Stimulated activated CD4-positive, alpha-beta T cell treated with anti-CD3 and anti-CD28 coated beads, Interleukin-1b, Interleukin-23, amount 100 ng/mL, for 48 hours (primary cell): Measurements from ENCODE around the gene SDHAF2.
"Not testable (repeated sequence)": the region's sequence is repeated elsewhere in the genome, so short reads cannot be mapped to it uniquely, and the experiment has no call there.

ENCODE experiments used
- DNase-seq: peaks from one replicate; pipeline ENCODE4 v3.0.0-alpha.2; 2020

SDHAF2 gene

GRCh38 chr11:61479360-61480058, 49.6 kb downstream of the SDHAF2 start:
- not testable (repeated sequence) for DNase-seq

GRCh38 chr11:61480261-61480993, 50.5 kb downstream of the SDHAF2 start:
- no peak for DNase-seq

- DNase-seq, result no peak
Observed at GRCh38 chr11:61480994-61481335, 51.0 kb downstream of the SDHAF2 start.

- DNase-seq, result no peak
Observed at GRCh38 chr11:61481806-61482205, 51.9 kb downstream of the SDHAF2 start.

- peak; percentile 37 for DNase-seq
Observed at GRCh38 chr11:61482513-61482912, 52.6 kb downstream of the SDHAF2 start.

DNA sequence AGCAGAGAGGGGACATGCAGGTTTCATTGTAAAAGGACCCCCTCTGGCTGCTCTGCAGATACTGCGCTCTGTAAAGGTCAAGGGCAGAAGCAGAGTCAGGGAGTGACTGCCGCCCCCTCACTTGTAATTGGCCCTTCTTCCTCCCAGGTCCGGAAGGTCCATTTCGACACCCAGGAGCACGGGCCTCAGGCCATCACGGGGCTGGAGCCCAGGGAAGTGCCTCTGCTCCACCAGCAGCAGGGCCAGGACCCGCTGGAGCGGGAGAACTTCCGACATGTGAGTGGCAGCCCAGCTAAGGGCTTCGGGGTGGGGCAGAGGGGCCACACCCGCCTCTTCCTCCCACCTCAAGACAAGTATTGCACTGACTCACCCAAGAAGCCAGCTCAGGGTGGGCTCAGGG, 54.6 kb downstream of the SDHAF2 start:
- DNase-seq, result no peak

- no peak for DNase-seq
Observed at GRCh38 chr11:61485080-61485479, 55.2 kb downstream of the SDHAF2 start.

- no peak for DNase-seq
Observed at GRCh38 chr11:61486011-61486620, 56.2 kb downstream of the SDHAF2 start.

- no peak for DNase-seq
Observed at GRCh38 chr11:61486779-61487178, 56.9 kb downstream of the SDHAF2 start.

DNA sequence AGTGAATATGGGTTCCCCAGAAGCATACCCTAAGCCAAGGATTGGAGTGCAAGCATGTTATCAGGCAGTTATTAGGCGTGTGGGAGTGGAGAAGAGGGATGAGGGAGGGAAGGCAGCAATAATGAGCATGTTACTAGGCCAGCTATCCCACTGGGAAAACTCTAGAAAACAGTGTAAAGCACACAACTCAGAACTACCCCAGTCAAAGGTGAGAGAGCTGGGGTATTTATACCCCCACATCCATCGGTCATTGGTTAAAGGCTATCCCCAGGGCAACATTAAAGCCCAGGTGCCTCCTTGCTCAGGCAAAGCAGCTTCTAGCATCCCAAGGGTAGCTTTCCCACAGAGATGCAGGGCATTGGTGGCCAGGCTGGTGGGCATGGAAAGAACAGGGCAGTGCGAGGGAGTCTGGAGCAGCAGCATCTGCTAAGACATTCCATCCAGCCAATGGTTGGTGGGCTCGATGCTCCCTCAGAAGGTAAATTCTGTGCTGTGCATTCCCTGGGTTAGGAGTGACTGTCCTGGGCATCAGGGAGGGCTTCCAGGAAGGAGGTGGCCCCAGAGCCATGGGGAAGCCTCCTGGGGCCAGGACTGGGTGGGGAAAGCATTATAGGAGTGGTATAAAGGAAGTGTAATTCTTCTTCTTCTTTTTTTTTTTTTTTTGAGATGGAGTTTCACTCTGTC, 57.6 kb downstream of the SDHAF2 start:
- no peak for DNase-seq

DNA sequence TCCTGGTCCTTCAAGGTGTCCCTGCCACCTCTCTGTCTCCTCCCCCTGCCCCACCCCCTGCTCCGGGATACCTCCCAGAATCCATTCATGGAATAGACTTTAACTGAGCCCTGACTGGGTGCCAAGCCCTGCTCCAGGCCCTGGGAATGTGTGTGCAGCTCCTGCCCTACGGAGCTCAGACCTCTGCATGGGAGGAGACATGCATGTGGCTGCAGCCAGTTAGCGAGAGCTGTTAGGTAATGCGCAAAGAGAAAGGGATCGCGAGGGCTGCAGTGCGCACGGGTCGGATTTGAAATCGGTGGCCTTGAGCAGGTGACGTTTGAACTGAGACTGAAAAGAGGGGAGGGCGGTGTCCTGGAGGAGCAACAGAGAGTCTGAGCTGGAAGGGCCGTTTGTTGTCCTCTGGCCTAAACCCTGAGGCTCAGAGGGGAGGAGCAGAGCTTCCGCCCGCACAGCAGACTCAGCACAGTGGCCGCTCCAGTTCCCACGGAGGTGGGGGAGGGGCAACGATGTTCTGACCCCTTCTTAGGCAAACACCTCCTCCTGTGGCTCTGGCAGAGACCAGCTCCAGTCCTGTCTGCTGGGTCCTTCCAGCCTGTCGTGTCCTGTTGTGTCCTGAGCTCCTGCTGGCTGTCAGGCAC, 58.8 kb downstream of the SDHAF2 start:
- DNase-seq, result no peak

DNA sequence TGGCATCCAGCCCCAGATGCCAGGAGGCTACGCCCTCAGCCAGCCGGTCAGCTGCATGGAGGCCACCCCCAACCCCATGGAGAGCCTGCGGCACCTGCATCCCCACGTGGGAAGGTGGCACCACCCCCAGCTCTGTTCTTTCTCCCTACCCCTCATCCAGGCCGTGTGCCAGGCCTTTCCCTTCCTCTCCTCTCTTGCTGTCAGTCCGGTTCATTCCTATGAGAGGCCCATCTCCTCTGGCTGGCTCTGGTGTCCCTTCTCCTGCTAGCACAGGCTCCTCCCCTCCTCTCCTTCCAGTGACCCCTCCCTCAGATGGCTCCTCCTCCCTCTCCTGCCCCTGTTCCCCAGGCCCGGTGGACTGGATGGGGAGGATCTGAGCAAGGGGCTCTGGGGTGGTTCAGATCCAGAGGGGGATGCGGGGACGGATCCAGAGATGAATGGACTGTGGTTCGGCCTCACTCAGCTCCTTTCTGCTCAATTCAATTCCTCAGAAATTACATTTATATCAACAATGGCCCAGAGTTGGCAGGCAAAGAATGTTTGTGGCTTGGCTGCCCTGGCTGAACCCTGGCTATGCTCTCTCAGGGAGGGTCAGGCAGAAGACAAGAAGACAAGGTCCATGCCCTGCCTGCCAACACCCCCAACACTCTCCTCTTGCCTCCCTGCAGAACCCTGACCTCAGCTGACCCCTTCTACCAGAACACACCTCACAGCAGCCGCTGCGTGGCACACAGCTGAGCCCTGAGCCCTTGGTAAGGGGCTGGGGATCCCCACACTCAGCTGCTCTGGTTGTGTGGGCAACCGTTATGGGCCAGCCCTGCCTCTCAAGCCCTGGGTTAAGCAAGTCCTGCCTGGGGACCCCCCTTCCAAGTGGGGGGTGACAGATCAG, 60.2 kb downstream of the SDHAF2 start:
- no peak for DNase-seq

GRCh38 chr11:61491736-61492395, 61.9 kb downstream of the SDHAF2 start:
- no peak for DNase-seq

GRCh38 chr11:61494381-61494961, 64.5 kb downstream of the SDHAF2 start:
- no peak for DNase-seq

DNA sequence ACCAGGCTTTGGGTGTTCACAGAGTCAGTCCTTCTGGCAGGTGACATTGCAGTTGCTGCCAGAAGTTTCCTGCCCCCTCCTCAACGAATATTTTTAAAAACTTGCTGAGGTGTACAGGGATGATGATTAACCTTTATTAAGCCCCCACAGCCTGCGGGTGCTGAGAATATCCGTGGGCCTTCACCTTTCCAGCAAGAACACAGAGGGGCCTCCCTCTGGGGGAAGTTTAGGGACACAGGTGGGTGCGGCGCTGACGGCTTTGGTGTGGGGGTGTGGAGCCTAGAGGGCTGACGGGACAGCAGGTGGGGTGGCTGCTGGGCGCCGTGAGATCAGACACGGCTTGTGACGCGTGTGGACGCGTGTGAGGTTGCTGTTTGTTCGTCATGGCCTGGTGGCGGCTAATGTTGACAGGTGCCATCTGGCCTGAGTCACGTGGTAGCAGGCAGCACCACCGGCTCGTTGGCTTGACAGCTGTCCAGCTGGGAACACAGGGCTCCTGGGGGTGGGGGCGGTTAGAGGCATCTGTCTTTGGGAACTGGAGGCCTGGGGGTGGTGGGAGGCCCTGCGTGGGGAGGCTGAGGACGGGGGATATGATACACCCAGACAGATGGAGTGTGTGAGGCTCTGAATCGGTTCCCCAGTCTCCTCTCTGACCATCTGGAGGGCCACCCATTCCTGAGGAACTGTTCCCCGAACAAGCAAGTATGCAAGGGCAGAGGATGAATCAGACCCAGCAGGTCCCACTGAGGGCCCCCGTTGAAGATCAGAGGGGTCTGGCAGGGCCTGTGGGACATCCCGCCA, 66.1 kb downstream of the SDHAF2 start:
- DNase-seq, result no peak
